Fibroblast of upper back skin (primary cell): ENCODE measurements around the gene DMXL1.
"Not testable (repeated sequence)": the region's sequence is repeated elsewhere in the genome, so short reads cannot be mapped to it uniquely, and the experiment has no call there.

ENCODE experiments used
- DNase-seq: peaks from one replicate; pipeline ENCODE4 v3.0.0-alpha.2; 2013

DMXL1 gene

DNA sequence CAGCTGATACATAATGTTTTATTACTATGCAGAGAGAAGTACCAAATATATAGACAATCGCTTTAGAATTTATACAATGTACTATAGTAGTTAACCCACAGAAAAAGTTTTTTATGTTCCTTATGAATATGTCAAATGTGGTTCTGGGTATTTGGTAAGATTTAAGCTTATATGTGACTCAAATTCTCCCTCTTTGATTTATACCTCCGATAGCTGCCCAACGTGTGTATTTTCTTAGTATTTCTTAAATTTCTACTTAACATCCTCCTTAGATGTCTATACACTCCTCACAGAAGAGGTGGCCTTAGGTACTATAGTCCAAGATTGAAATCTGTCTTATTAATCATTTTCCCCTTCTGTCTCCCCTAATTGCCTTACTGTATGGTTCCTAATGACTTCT lies 146.3 kb downstream of the DMXL1 start:
- no peak for DNase-seq

DNA sequence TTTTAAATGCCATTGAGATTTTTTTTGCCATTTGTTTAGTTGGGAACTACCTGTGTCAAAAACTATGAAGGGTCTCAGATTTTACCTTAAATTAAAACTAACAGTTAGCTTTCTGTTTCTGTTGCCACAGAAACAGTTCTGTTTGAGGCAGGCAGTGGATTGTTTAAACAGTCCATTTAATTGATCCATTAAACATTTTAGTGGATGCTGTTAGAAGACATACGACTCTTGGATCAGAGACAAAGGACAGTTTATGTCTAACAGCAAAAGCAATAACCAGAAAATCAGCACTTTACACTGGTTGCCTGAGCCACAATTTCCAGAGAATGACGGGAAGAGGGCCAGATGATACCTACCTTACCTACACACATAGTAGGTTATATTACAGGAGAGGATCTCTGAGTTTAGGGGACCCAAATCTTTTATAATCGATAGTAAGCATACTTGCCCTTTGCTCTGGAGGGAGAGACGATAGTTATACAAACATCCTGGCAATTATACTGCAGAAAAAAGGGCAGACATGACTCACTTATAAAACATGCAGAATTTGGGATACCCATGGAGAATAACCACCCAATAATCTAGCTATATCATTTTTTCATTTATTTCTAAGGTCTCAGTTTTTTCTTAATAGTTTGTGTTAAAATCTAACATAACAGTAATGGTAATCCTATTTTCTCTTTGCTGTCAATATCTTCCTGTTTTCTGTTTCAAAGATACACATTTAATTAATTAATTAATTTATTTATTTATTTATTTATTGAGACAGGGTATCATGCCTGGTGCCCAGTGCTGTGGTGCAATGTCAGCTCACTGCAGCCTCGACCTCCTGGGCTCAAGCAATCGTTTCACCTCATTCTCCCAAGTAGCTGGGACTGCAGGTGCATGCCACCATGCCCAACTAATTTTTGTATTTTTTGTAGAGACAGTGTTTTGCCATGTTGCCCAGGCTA lies 148.2 kb downstream of the DMXL1 start:
- DNase-seq, result peak; percentile 16

DNA sequence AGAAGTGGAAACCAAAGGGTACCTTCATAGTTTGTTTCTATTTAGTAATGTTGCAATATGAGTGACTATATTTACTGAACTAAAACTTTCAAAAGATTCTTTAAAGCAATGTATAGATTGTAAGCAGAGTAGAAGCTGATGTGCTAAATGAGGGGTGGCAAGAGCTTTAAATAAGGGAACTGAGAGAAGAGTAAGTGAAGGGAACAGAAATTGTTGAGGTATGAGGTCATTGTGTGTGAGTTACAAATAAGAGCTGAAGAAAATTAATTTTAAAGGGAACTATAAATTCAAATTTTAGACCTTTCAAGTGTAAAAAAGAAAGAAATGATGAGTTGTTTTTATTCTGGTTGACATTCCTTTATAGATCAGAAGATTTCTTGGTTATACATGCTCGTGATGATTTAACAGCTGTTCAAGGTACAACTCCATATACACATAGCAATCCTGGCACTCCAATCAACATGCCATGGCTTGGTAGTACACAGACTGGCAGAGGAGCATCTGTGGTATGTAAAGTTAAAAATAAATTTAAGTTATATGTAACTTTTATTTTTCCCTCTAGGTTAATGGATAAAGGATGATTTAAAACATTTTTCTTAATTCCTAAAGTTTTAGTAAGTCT lies 149.8 kb downstream of the DMXL1 start:
- no peak for DNase-seq

DNA sequence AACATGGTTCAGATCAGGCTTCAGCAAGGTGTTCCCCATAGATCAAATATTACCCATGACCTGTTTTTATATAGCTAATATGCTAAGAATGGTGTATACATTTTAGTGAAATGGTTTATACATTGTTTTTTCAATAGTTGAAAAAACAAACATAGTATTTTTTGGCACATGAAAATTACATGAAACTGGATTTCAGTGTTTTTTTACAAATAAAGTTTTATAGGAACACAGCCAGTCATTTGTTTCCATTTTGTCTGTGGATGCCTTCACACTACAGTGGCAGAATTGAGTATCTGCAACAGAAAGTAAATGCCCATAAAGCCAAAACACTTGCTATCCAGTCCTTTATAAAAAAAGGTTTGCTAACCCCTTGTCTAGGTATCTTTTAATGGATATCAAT lies 150.4 kb downstream of the DMXL1 start:
- DNase-seq, result no peak

DNA sequence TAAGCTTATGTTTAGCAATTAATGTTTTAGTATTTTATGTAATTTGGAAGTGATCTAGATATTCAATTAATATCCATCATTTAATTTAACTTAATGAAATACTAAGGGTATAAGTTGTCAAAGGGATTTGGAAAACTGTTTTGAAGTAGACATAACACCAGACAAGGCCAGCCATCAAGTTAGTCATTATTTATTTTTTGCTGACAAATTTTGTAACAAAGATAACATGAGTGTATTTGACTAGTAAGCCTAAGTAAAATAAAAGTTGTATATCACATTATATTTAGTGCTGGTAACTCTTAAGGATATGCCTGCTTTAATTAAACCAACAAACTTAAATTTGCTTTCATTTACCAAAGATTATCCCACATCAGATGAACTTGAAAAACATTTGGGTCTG lies 159.1 kb downstream of the DMXL1 start:
- no peak for DNase-seq

DNA sequence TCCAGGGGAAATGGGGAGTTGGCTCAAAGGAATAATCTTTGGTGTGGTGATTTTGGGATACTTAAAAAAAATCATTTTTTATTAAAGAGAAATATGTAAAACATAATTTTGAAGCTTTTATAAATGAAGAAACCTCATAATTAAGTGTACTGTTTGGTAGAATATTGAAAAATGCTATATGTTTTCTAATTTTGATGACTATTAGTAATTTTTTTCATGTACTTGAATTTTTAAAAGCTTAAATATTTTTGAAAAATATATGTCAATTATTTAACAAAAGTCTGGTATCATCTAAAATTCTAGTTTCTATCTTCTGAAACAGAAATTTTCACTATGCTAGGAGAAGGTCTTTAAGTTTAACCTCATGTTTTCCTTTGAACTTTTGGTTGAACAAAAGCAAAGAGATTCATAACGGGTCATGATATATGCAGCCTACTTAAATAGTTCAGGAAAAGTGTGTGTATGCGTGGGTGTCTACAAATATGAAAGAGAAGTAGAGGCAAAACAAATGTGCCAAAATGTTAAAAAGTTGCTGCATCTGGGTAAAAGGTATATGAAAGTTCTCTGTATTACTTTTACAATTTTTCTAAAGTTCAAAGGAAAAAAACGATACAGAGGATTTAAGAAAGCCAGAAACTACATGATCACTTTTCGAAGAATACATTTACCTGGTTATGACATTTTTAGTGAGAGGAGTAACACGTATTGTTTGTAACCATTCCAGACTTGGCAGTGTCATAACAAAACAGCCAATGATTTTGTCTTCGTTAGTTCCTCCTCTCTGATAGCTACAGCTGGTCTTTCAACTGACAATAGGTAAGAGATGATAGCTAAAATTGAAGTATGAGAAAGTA lies 167.6 kb downstream of the DMXL1 start:
- DNase-seq, result no peak

DNA sequence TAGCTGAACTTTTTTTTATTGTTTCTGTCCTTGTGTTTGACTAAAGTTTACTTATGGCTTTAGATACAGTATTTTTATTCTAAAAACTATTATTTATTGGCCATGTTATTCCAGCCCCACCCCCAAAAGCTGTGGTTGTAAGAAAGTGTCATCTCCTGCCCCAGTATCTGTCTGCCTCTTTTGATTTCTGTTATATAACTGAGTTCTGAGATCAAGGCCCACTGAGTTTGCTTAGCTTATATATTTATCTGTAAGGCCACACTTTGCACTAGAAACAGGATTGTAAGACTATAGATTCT lies 168.2 kb downstream of the DMXL1 start:
- DNase-seq, result no peak

DNA sequence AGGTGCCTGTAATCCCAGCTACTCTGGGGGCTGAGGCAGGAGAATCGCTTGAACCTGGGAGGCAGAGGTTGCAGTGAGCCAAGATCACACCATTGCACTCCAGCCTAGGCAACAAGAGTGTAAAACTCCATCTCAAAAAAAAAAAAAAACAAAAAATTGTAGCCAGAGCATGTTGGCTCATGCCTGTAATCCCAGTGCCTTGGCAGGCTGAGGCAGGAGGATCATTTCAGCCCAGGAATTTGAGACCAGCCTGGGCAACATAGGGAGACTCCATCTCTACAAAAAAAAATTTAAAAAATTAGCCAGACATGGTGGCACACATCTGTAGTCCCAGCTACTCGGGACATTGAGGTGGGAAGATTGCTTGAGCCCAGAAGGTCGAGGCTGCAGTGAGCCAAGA lies 168.9 kb downstream of the DMXL1 start:
- DNase-seq, result not testable (repeated sequence)

DNA sequence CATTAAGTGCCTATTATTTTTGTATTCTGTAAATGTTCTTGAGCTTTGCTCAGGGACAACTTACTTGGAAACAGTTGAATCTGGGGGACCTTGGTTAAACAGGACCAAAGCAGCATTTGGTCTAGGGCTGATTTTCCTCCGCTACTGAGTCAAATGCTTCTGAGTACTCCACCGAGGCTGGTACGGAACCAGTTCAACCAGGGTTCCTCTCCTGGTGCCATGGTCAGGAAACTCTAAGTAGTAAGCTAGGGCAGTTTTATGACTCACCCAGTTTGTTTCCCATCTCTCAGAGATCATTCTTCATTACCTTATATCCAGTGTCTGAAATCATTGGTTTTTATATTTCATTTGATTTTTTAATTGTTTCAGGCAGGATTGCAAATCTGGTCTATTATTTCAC lies 173.0 kb downstream of the DMXL1 start:
- no peak for DNase-seq

DNA sequence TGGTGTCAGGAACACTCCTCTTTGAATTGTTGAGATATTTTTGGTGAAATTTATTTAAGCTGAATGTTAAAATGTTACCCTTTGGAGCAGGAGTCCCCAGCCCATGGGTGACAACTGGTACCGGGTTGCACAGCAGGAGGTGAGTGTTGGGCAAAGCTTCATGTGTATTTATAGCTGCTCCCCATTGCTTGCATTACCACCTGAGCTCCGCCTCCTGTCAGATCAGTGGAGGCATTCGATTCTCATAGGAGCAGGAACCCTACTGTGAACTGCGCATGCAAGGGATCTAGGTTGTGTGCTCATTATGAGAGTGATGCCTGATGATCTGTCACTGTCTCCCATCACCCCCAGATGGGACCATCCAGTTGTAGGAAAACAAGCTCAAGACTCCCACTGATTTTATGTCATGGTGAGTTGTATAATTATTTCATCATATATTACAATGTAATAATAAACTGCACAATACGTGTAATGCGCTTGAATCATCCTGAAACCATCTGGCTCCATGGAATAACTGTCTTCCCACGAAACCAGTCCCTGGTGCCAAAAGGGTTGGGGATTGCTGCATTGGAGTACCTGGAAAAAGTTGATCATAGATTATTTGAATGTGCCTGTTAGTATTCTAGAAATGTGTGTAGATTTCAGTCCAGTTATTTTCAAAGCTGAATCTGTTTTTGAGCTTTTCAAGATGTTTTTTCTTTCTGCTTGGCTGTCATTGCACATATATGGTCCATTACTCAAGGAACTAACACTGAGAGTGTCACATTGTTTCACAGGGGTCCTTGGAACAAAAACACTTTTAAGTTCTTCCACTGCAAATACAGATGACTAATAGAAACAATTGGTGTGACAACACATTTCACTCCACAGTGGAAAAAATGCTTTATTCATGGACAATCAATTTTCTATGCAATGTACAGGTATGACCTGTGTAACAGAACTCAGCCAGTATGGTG lies 180.3 kb downstream of the DMXL1 start:
- peak; percentile 80 for DNase-seq

DNA sequence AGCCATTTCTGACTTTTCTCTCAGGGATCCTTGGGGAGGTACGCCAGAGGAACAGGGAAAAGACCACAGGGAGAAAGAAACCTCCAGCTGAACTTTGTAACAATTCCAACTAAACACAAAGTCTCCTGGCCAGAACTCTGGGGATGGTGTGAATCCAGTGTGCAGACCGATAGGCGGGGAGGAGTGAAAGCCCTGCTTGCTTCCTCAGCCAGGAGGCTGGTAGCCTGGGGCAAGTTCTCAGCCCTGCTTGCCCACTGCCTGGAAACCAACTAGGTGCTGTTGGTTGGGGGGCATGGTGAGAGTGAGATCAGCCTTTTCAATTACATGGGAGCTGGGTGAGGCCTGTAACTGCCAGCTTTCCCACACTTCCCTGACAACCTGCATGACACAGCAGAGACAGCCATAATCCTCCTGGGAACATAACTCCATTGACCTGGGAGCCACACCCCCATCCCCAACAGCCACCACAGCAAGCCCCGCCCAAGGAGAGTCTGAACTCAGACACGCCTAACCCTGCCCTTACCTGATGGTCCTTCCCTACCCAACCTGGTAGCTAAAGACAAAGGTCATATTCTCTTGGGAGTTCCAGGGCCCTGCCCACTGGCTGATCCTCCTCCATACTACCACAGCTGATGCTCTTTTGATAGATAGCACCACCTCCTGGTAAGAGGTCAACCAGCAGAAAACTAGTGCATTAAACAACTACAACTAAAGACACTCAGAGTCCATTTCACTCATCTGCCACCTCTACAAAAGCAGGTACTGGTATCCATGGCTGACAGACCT lies 184.9 kb downstream of the DMXL1 start:
- DNase-seq, result peak; percentile 10

DNA sequence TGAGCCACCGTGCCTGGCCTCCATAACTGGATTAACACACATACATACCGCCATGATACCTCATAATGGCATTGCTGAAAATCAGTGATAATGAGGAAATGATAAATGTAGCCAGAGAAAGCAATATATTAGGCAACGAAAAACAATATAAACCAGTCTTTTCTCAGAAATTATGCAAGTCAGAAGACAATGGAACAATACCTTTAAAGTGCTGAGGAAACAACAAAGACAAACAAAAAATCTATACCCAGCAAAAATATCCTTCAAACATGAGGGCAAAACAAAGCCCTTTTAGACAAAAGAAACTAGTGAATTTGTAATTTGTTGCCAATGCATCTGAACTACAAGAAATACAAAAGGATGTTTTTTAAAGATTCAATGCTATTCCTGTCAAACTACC lies 186.7 kb downstream of the DMXL1 start:
- DNase-seq, result no peak

DNA sequence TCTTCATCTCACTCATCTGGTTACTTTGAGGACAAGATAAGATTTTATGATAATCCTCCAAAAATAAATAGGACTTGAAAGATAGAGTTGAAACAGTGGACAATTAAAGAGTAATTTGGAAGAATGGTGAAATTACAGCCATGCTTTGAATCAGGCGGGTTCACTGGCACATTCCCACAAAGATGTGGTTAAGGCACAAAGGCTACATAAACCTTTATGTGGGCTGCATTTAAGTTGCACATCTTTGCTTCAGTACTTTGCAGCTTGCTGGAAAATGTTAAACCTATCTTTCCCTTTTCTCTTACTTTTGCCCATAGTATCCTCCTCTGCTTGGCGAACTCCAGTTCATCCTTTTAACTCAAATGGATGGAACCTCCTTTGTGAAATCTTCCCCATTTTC lies 192.8 kb downstream of the DMXL1 start:
- DNase-seq, result peak; percentile 18

DNA sequence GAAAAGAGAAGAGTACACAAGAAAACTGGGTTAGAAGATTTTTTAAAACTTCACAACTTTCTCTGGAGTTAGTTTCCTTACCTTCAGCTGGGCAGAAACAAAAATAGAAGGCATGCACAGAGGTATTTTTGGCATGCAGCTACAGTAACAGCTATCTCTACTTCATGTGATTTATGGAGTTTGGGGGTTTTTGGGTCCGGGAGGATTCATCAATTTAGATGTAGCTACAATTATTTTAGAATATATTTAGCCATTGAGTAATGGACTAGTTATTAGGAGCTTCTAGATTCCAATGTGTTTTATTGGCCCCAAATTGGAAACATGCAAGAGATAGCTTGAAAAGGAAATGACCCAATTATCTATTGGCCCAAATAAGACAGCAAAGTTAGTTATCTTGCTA lies 193.3 kb downstream of the DMXL1 start:
- peak; percentile 66 for DNase-seq

DNA sequence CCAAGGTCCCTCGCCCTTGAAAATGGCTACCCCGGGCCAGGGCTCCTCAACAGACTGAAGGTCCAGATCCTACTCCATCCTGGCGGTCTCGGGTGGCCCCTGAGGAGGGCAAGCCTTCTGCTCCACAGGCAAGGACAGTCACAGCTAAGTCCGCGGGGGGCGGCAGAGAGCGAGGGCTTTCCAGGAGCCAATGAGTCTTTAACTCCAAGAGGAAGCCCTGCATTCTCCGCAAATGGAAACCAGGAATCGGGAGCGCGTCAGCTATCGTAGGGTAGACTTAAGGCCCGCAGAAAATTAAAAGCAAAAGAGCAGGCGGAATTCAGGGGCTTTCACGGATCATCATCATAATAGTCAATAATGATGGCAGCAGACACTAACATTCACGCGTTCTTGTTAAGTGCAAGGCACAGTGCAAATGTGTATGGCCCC lies 197.1 kb downstream of the DMXL1 start:
- peak; percentile 95 for DNase-seq

DNA sequence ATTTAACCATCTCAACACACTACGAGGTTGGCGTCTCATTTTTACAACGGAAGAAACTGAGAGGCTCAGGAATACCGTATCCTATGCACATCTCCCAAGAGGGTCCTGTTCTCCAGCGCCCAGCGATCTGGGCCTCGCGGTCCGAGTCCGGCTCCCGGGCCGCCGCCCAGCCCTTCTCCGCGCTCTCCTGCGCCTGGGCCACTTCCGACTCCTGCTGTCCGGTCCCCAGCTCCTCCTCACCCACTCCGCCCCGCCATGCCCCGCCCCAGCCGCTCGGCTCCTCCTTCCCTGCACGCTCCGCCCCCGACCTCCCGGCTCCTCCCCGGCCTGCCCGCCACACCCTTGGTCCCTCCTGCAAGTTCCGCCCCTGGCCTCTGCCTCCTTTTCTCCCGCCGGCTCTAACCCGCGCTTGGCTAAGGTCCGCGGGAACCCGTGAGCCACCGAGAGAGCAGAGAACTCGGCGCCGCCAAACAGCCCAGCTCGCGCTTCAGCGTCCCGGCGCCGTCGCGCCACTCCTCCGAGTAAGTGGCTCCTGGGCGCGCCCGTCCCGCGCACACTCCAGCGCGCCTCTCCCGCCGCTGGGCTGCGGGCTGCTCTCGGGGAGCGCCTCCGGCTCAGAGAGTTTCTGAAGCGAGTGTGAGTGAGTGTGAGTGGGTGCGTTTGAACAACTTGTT lies 197.6 kb downstream of the DMXL1 start:
- DNase-seq, result peak; percentile 91

DNA sequence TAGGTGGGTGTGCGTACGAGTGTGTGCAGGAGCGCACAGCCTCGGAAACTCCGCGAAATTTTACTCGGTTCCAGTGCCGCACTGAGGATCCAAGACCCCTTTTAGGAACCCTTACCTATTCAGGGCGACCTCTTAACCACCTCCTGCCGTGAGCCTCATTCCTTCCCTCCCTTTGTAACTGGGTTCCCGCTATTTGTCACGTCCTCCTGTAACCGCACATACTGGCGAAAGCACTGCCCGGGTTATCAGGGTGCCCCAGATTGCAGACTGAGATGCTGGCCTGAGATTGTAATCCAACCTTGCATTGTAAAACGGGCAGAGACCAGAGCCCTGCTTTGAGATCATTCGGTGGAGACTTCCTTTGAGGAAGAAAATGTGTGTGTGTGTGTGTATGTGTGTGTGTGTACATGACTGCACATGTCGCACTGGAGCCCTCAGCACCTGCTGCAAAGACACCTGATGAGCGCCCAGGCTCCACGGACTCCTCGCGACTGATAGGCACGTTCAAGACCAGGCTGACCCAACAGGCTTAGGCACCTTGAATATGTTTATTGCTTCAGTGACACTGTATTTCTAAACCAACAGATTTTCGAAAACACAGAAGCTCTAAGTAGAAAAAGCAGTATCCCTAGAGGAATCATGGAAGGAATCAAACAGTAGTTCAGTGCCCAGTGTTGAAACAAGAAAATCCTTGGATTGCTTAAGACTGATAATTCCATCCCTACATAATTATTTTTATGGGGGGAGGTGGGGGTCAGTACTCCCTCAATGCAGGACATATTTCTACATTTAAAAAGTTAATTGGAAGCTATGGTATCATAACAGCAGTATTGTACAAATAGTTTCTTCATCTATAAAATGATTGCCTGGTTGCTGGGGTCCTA lies 198.4 kb downstream of the DMXL1 start:
- DNase-seq, result no peak

DNA sequence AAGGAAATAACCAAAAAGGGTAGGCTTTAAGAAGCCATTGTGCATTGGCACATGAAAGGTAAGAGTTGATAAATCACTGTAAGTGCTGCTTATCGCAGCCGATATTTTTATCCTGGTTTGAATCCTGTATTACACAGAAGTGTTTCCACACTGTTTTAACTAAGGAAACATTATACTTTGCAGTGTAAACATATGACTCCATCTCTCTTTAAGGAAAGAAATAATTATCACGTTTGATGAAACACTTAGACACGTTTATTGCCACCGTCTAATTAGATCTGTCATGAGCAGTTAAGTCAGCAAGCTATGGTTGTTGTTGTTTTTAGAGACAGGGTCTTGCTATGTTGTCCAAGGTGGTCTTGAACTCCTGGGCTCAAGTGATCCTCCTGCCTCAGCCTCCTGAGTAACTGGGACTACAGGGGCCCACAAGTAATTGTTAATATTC lies 199.3 kb downstream of the DMXL1 start:
- DNase-seq, result no peak

DNA sequence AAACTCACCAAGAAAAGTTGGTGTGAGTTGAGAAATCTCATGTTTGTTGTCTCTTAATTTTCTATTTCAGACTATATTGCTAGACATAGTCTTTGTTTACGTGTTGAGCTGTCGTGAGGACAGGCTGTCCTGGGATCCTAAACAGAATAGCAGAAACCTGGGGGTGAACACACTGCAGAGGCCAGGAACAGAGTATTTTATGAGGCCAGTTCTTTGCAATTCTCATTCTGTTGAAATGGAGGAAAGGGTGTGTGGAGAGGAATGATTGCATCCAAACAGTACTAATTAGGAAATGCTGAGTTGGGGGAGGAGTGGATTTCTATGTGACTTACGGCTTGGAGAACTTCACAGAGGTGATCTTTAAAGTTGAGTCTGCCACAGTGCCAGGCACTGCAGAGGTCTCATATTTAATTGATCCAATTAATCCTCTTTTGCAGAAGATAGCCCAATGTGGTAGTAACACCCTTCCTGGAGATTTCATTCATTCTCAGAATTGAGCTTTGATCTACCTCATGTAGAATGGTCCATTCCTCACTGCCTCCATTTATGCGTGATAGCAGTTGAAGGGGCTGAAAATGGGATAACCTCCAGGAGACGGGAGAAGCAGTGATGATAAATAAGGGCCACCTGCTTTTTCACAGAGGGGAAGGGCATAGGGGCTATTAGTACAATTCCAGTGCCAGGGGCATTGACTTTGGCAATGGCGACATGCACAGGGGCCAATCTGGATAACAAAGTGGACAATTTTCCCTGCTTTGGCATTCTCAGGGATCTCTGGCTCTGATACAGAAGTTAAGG lies 200.3 kb downstream of the DMXL1 start:
- DNase-seq, result no peak
